GM19372 (cell line): ENCODE data around the gene KCNK4.
"Not testable (repeated sequence)": the region's sequence is repeated elsewhere in the genome, so short reads cannot be mapped to it uniquely, and the experiment has no call there.

Experiments
- ATAC-seq: cut with Tn5 transposase; IDR thresholded peaks from one replicate; pipeline ENCODE4 v1.9.1; 2021; ENCODE audit warnings: mild to moderate bottlenecking, low read depth, moderate library complexity; ENCODE audit not compliant: unreplicated experiment

Gene KCNK4

DNA sequence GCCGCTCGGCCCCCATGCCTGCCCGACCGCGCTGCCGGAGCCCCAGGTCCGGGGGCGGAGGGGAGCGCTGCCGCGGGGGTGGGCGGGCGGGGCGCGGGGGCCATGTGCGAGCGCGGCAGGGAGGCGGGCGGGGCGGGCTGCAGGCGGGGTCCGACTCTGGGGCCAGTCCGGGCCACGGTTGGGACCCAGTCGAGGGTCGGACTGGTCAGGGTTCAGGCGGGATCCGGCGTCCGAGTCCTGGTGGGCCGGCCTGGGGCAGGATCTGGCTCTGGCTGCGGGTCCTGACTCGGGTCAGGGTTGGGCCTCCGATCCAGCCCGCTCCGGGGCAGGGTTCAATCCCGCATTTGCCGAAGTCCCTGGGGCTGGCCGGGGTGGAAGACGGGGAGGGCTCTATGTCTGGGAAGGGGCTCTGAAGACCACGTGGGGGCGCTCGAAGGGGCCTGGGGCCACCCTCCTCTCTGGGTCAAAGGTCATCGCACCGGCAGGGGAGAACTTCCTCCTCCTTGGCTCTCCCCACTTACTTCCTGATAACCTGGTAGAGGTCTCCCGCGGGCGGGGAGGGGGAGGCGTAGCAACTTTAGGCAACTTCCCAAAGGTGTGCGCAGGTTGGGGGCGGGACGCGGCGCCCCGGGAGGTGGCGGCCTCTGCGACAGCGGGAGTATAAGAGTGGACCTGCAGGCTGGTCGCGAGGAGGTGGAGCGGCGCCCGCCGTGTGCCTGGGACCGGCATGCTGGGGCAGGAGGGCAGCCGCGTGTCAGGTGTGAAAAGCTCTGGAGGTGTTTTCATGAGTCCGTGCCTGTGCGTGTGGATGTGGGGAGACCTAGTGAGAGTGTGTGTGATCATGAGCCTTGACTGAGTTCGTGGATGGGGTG lies 14.8 kb downstream of the KCNK4 start:
- peak; percentile 10 for ATAC-seq

- ATAC-seq, result no peak
Measured at GRCh38 chr11:64306563-64306875, 15.4 kb downstream of the KCNK4 start.

DNA sequence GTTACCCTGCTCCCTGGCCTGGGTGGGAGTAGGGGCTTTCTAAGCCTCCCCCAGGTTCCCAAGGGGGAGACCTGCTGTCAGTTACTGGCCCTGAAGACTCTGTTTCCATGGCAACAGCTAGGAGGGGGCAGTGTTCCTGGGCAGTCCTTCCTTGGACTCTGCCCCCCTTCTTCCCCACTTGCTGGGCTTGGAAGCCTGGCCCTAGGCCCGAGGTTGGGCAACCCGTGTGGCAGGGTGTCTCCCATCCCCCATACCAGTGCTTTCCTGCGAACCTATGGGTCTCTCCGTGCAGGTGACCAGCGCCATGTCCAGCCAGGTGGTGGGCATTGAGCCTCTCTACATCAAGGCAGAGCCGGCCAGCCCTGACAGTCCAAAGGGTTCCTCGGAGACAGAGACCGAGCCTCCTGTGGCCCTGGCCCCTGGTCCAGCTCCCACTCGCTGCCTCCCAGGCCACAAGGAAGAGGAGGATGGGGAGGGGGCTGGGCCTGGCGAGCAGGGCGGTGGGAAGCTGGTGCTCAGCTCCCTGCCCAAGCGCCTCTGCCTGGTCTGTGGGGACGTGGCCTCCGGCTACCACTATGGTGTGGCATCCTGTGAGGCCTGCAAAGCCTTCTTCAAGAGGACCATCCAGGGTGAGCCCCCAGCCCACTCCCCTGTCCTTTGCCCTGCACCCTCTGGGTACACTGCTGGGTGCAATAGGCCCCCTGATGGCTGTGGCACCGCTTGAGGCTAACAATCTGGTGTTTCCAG lies 15.9 kb downstream of the KCNK4 start:
- no peak for ATAC-seq

GRCh38 chr11:64307795-64308194 lies 16.7 kb downstream of the KCNK4 start:
- ATAC-seq, result not testable (repeated sequence)

DNA sequence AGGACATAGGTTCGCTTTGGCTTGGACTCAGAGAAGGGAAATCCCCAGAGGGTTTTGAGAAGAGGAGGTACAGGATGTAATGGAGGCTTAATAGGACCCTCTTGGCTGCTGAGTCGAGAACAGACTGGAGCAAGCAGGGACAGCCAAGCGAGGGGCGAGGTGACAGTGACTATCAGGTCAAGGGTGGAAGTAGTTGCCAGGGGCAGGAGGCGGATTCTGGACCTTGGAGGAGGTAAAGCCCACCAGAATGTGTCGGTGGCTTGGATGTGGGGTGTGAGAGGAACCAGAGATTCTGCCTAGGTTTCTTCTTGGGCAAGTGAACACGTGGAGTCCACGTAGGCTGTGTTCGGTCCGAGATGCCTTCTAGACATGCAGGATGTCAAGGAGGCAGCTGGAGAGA lies 21.8 kb downstream of the KCNK4 start:
- no peak for ATAC-seq

- ATAC-seq, result no peak
Measured at GRCh38 chr11:64313491-64314145, 22.5 kb downstream of the KCNK4 start.

DNA sequence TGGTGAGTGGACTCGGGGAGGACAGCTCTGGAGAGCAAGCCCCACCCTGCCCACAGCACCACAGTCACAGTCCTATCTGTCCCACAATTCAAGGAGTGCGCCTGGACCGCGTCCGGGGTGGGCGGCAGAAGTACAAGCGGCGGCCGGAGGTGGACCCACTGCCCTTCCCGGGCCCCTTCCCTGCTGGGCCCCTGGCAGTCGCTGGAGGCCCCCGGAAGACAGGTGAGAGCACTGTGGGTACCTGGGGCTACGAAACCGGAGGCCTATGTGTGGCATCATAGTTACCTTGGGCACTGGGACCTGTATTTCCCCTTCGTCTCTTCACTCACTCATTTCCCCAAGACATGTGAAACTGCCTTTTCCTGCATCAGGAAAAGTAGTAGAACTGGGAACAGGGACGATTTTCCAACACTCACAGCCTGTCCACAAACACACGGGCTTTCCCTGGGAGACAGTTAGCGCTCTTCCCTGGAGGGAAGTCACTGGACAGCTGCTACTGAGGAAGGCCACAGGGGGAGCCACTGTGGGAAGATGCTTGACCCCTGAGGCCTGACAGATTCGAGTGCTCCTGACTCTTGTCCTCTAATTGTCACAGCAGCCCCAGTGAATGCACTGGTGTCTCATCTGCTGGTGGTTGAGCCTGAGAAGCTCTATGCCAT lies 23.2 kb downstream of the KCNK4 start:
- ATAC-seq, result no peak

GRCh38 chr11:64314805-64315561 lies 23.9 kb downstream of the KCNK4 start:
- ATAC-seq, result no peak

GRCh38 chr11:64315667-64316526 lies 24.8 kb downstream of the KCNK4 start:
- ATAC-seq, result not testable (repeated sequence)

- ATAC-seq, result no peak
Measured at GRCh38 chr11:64316672-64317324, 25.7 kb downstream of the KCNK4 start.

- ATAC-seq, result peak; percentile 70
Measured at GRCh38 chr11:64317325-64317960, 26.3 kb downstream of the KCNK4 start, which contains the start of gene TRMT112. Gene TRMT112, minus strand, starts transcription at chr11:64317559. Its CDS starts 33 bp downstream, at chr11:64317526.

GRCh38 chr11:64317961-64318765 lies 27.1 kb downstream of the KCNK4 start, which contains the start of gene PRDX5:
Gene PRDX5, plus strand, starts transcription at chr11:64318121. Its CDS starts 95 bp downstream, at chr11:64318216.
- peak; percentile 75 for ATAC-seq

DNA sequence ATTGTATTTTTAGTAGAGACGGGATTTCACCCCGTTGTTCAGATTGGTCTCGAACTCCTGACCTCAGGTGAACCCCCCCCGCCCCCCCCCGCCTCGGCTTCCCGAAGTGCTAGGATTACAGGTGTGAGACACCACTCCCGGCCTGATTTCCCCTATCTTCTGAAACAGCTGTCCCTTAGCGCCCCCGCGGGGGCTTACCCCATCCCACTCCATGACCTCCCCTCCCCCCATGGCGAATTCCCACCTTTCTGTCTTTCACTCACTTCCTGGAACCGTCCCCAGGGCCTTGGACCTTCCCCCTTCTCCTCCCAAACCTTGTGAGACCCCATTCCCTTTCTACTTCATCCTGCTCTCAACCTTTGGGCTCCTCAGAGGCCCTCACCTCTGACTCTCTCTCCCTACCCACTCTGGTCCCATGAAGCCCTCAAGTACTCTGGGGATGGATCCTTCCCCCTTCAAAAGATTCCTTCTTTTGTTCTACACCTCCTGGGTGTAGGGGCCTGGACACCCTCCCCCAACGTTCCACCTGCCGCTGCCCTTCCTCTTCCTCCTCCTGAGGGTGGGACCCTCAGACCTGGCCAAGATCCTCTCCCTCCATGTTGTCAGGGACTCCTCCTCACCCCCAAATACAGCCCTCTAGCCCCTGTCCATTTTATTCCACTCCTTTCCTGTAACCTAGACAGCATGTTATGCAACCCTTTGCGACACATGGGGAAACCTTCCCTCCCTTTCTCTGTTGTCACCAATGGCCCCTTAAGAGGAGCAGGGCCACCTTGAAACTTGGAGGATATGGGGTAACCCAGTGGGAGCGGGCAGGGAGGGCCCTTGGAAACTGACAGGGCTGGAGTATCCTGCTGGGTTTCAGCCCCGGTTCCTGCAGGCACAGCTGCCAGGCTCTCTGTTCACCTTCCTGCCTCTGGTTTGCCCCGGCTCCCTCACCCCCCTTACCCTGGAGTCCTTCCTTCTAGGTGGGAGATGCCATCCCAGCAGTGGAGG lies 28.0 kb downstream of the KCNK4 start:
- ATAC-seq, result no peak

GRCh38 chr11:64320556-64320955 lies 29.5 kb downstream of the KCNK4 start:
- no peak for ATAC-seq

DNA sequence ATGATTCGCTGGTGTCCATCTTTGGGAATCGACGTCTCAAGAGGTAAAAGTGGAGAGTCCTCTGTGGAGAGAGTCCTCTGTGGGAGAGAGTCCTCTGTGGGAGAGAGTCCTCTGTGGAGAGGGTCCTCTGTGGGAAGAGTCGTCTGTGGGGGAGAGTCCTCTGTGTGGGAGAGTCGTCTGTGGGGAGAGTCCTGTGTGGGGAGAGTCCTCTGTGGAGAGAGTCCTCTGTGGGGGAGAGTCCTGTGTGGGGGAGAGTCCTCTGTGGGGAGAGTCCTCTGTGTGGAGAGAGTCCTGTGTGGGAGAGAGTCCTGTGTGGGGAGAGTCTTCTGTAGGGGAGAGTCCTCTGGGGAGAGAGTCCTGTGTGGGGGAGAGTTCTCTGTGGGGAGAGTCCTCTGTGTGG lies 29.9 kb downstream of the KCNK4 start:
- ATAC-seq, result no peak

DNA sequence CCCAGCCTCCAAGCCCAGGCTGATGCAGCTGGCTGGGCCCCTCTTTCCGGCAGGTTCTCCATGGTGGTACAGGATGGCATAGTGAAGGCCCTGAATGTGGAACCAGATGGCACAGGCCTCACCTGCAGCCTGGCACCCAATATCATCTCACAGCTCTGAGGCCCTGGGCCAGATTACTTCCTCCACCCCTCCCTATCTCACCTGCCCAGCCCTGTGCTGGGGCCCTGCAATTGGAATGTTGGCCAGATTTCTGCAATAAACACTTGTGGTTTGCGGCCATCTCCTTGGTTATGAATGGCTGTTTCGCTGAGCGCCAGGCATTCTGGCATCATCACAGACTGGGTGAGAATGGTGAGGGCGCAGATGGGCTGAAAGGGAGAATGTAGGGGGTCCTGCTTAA lies 30.4 kb downstream of the KCNK4 start:
- no peak for ATAC-seq
